NCI-H345 (cell line): ENCODE results near the gene RND1.
A peak's percentile ranks its signal among the peaks of the same experiment; 100 is the strongest.
"Not testable (repeated sequence)": the region's sequence is repeated elsewhere in the genome, so short reads cannot be mapped to it uniquely, and the experiment has no call there.

ENCODE experiments used
- DNase-seq: peaks from one replicate; lab custom pipeline; 2025; lab: John Stamatoyannopoulos, UW

Gene RND1

GRCh38 chr12:48866052-48866711 lies 512 bp upstream of the RND1 start:
- no peak for DNase-seq

DNA sequence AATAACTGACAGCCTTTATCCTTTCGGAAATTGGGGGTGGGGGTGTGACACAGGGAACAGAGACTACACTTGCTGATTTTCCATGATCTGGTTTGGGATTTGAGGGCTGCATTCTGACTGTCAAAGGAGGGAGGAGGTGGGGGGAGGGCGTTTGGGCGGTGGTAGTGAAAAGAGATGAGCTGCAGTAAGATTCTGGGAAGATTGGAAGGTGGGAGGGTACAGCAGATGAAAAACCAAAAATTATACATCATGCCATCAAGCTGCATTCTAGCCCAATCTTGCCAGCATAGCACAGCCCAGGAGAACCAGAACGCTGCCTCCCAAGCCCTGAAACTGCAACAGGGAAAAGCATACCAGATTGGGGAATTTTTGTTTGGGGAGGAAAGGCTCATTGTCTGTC lies 2.4 kb downstream of the RND1 start:
- DNase-seq = no peak

DNA sequence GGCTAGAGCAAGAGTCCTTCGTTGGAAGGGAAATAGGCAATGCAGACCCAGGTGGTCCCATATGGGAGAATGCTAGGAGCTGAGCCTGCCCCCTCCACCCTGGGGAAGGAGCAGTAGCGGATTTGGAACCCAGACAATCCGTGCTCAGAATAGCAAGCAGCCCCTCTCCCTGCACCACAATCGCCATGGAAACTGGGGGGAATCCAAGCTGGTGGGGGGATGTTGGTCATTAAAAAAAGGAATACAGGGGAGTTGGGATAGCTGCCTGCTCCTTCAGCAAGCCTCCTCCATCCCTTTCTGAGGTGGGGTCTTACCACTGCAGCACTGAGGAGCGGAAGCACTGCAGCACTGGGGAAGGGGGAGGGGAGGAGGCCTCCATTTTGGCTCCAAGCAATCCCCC lies 2.9 kb downstream of the RND1 start:
- DNase-seq = no peak

DNA sequence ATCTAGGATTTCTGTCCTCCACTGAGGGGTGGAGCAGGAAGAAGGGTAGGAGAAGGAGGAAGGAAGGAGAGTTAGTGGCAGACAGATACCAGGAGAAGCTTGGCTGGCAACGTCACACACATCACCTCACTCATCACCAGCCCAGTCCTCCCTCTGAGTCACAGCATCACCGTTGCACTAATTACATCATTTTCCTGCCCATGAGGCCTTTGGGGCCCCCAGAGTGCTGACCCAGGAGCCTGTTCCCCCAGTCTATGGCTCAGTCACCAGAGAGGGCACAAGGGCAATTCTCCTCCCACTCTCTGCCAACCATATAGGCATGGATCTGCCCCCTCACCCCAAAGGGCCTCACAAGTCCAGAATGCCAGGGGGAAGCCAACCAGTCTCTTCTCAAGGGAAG lies 4.6 kb downstream of the RND1 start:
- no peak for DNase-seq

- not testable (repeated sequence) for DNase-seq
These were observed 5.4 kb downstream of the RND1 start for GRCh38 chr12:48860236-48860635.

DNA sequence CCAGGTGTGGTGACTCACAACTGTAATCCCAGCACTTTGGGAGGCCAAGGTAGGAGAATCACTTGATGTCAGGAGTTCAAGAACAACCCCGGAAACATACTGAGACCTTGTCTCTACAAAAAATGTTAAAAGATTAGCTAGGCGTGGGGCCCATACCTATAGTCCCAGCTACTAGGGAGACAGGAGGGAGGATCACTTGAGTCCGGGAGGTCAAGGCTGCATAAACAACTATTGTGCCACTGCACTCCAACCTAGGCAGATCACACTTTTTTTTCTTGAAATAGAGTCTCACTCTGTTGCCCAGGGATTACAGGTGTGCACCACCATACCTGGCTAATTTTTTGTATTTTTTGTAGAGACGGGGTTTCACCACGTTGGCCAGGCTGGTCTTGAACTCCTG lies 6.1 kb downstream of the RND1 start:
- DNase-seq = no peak

DNA sequence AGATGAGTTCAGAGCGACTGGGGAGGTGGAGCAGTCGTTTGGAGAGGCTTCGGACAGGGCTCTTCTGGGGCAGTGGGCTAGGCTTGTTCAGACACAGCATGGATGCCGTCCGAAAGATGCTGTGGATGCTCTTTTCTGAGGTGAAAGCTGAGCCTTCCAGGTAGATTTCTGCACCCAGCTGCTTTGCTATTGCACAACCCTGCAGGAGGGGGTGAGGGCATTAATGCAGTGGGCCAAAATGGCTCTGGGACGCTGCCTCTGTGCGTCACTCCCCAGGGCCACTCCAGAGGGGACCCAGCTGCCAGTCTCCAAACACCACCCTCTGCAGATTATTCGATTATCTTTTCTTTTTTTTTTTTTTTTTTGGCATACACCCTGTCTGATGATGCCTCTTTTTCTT lies 7.6 kb downstream of the RND1 start:
- no peak for DNase-seq

DNA sequence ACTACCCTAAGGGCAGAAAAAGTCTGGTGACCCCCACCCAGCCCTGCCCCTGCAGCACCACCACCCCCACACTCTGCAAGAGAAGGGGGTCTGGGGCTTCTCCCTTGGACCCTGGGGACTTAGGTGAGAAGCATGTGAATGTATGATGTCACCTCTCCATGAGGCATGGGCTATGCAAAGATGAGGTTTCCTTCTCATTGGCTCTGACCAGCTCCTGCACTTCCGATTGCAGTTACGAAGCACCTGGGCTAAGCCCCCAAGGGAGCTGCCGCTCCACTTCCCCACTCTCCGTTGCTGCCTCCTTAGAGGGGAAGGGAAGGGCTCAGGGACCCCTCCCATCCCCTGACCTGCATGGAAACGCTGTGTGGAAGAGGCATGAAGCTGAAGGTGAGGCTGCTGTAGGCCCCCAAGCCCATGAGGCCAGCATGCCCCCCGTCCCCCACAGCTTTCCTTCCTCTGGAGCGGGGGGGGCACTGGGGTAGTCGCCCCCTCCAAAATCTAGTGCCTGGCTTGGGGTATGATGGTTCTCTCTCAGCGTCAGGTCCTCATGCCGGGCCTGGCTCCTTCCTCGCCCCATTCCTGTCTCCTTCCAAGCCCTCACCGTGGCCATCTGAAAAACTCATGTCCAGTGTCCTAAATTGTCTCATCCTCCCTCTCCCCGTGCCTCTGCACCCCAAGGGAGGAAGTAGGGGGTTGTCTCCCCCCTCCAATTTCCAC lies 8.2 kb downstream of the RND1 start:
- no peak for DNase-seq

DNA sequence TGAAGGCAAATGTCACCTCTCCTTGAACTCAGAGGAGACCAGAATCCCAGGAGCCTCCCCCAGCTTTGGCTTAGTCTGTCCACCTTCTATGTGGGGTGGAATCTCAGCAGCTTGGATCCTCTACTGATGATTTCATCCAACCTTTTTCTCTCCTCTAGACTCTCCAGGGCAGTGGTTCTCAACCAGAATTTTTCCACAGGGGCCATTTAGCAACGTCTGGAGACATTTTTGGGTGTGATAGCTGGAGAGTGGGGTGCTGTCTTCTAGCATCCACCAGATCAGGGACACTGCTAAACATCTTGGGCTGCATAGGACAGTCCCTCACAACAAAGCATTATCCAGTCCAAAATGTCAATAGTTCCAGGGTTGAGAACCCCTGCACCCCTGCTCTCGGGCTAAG lies 9.3 kb downstream of the RND1 start:
- DNase-seq = no peak

DNA sequence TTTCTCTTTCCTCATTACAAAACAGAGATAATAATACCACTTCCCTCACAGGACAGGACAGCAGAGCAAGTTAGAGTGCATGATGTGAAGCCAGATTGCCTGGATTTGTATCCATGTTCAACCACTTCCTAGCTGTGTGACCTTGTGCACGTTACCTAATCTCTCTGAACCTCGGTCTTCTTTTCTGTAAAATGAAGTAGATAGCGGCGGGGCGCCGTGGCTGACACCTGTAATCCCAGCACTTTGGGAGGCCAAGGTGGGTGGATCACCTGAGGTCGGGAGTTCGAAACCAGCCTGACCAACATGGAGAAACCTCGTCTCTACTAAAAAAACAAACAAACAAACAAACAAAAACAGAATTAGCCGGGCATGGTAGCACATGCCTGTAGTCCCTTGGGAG lies 10.7 kb downstream of the RND1 start:
- not testable (repeated sequence) for DNase-seq

- no peak for DNase-seq
These were observed 11.2 kb downstream of the RND1 start for GRCh38 chr12:48854488-48854887.

DNA sequence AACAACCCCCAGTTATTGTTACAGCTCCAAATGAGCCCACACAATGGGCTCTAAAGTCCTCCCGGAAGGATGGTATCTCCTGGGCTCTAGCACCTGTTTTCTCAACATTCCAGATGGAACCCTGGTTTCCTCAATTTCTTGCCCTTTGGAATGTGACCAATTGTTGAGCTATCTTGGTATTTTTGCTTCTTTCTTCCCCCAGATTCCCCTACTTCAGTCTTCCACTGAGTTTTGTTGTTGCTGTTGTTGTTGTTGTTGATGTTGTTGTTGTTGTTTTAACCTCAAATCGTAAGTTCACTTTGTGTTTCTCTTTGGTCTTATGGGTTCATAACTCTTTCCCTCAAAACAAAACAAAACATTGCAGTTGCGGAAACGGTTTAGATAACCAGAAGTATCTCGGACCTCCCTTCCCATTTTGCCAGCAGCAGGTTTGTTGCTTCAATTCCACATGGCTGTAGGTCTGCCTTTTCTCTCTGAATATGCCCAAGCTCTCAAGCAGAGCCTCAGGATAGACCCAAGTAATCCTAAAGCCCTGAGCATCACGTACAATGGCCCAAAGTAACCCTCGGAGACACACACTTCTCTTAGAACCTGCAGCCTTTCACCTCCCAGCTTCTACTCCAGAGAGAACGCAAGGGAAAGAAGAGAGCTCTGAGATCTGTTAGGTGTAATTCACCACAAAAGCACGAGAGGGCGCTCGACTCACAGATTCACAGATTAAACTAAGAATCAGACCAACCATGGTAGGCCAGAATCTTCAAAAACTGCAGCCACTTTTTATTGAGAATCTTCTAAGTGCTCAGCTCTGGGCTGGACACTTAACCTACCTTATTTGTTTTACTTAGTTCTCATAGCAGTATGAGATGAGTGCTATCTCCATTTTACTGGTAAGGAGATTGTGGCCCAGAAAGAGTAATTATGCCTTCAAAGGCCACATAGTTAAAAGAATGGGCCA lies 12.7 kb downstream of the RND1 start:
- DNase-seq = peak; percentile 71

- DNase-seq = peak; percentile 81
These were observed 13.6 kb downstream of the RND1 start, which contains the start of gene DDX23 for GRCh38 chr12:48851883-48852733. Gene DDX23 (minus strand): TSS chr12:48852163. CDS start chr12:48845782, 6,381 bp downstream.

GRCh38 chr12:48842021-48842420 lies 23.6 kb downstream of the RND1 start:
- DNase-seq = not testable (repeated sequence)

GRCh38 chr12:48838048-48838447 lies 27.6 kb downstream of the RND1 start:
- no peak for DNase-seq

GRCh38 chr12:48832321-48833060 lies 33.2 kb downstream of the RND1 start:
- no peak for DNase-seq

DNA sequence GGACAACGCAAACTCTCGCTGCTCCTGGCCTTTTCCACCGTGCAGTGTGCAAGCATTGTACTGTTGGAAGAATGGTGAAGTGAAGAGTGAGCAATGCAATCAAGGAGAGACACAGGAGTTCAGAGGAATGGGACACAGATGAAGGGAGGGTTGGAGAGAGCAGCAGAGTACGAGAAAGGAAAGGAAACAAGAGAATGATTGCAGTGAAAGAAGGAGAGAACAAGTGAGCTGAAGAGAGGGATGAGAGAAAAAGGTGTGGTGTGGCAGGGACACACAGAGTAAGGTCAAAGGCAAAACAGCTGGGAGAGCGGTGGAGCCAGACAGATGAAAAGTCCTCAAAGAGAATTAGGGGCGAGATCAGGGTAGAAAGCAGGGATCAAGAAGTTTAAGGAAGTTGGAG lies 34.4 kb downstream of the RND1 start:
- DNase-seq = no peak

GRCh38 chr12:48828841-48829575 lies 36.7 kb downstream of the RND1 start:
- DNase-seq = no peak

GRCh38 chr12:48828293-48828692 lies 37.4 kb downstream of the RND1 start:
- DNase-seq = no peak

DNA sequence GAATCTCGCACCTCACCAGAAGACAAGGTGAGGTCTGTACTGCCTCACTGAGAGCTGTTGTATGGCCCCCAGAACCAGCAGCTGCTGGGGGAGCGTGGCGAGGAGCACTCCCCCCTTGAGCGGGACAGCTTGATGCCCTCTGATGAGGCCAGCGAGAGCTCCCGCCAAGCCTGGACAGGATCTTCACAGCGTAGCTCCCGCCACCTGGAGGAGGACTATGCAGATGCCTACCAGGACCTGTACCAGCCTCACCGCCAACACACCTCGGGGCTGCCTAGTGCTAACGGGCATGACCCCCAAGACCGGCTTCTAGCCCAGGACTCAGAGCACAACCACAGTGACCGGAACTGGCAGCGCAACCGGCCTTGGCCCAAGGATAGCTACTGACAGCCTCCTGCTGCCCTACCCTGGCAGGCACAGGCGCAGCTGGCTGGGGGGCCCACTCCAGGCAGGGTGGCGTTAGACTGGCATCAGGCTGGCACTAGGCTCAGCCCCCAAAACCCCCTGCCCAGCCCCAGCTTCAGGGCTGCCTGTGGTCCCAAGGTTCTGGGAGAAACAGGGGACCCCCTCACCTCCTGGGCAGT lies 38.1 kb downstream of the RND1 start:
- DNase-seq = no peak
